Measurements from ENCODE around the gene ATP10B. TPM values are rescaled to one million over a fixed set of nuclear protein-coding genes. Genes with fewer than 3 reads are reported as not detected.

ATP10B gene
- total RNA-seq, 1 experiment from 2014 or later: 10.4 TPM

- no peak for DNase-seq (ENCODE audit: low spot score)
Measured at GRCh38 chr5:160637357-160638090, 214.5 kb downstream of the ATP10B start.

GRCh38 chr5:160635663-160636062 lies 216.3 kb downstream of the ATP10B start:
- DNase-seq (ENCODE audit: low spot score): no peak

- DNase-seq (ENCODE audit: low spot score): peak; percentile 52
Measured at GRCh38 chr5:160635046-160635445, 217.0 kb downstream of the ATP10B start.

- no peak for DNase-seq (ENCODE audit: low spot score)
Measured at GRCh38 chr5:160629003-160629402, 223.0 kb downstream of the ATP10B start.

- DNase-seq (ENCODE audit: low spot score): no peak
Measured at GRCh38 chr5:160628619-160628968, 223.4 kb downstream of the ATP10B start.

GRCh38 chr5:160627921-160628618 lies 223.9 kb downstream of the ATP10B start:
- DNase-seq (ENCODE audit: low spot score): no peak

GRCh38 chr5:160626322-160626721 lies 225.7 kb downstream of the ATP10B start:
- no peak for DNase-seq (ENCODE audit: low spot score)

- no peak for DNase-seq (ENCODE audit: low spot score)
Measured at GRCh38 chr5:160621526-160621925, 230.5 kb downstream of the ATP10B start.

GRCh38 chr5:160620401-160620800 lies 231.6 kb downstream of the ATP10B start:
- no peak for DNase-seq (ENCODE audit: low spot score)

- DNase-seq (ENCODE audit: low spot score): no peak
Measured at GRCh38 chr5:160619381-160619780, 232.6 kb downstream of the ATP10B start.

- no peak for DNase-seq (ENCODE audit: low spot score)
Measured at GRCh38 chr5:160618286-160618685, 233.7 kb downstream of the ATP10B start.

GRCh38 chr5:160616712-160617497 lies 235.1 kb downstream of the ATP10B start:
- DNase-seq (ENCODE audit: low spot score): no peak

- no peak for DNase-seq (ENCODE audit: low spot score)
Measured at GRCh38 chr5:160614136-160614535, 237.9 kb downstream of the ATP10B start.

GRCh38 chr5:160605266-160605665 lies 246.7 kb downstream of the ATP10B start:
- no peak for DNase-seq (ENCODE audit: low spot score)

GRCh38 chr5:160604484-160604883 lies 247.5 kb downstream of the ATP10B start:
- DNase-seq (ENCODE audit: low spot score): no peak

GRCh38 chr5:160602744-160603143 lies 249.3 kb downstream of the ATP10B start:
- no peak for DNase-seq (ENCODE audit: low spot score)

GRCh38 chr5:160601046-160601445 lies 251.0 kb downstream of the ATP10B start:
- no peak for DNase-seq (ENCODE audit: low spot score)

- no peak for DNase-seq (ENCODE audit: low spot score)
Measured at GRCh38 chr5:160573318-160573717, 278.7 kb downstream of the ATP10B start.

GRCh38 chr5:160567031-160567705 lies 284.8 kb downstream of the ATP10B start:
- no peak for DNase-seq (ENCODE audit: low spot score)

- no peak for DNase-seq (ENCODE audit: low spot score)
Measured at GRCh38 chr5:160565376-160565775, 286.6 kb downstream of the ATP10B start.

- no peak for DNase-seq (ENCODE audit: low spot score)
Measured at GRCh38 chr5:160556846-160557245, 295.2 kb downstream of the ATP10B start.
